ENCODE data around the gene GALNT10. TPM values are rescaled to one million over a fixed set of nuclear protein-coding genes. Genes with fewer than 3 reads are reported as not detected.

GALNT10 gene
- polyA plus RNA-seq, 2 of the 4 experiments (the other 2 are of a cell fraction), result 110 to 156 TPM

- Histone ChIP-seq H3K27ac (no peak overlapping the region), H3K4me1 (no peaks in the 10 kb centered on the region), H3K4me2 (no peak overlapping the region), H3K9me3 (no peaks in the 10 kb centered on the region), H3K4me3 (no peak overlapping the region)
- peak; percentile 96 to 98 for ATAC-seq
- peak; percentile 69 to 80 for DNase-seq (ENCODE audit: low read depth in 1 of 2, low spot score in 1 of 2)
- ChIA-PET CTCF (interaction anchor here (0.6 to 4.7 kb wide), 40 partner anchors 11 to 423 kb away, joined by 3 to 57 read pairs (median 4); partner anchors contain the start of genes FAM114A2, GALNT10 and MFAP3), POLR2A (no interaction called here)
- 30% methylated on average over 13 of the region's 13 CpGs for WGBS (ENCODE audit: missing lambda C conversion rate)
- TF ChIP-seq RAD21 (conservative IDR thresholded peaks at IDR 0.05 in 1 of 2, IDR thresholded peaks at IDR 0.05 in 1 of 2) (peak; percentile 77 to 82), JUNB (IDR thresholded peaks at IDR 0.05) (no peak), HOXA7 (CRISPR knock-in tag; IDR thresholded peaks at IDR 0.05) (no peak), CTCF (IDR thresholded peaks at IDR 0.05) (peak; percentile 76), BHLHE40 (IDR thresholded peaks at IDR 0.05; ENCODE audit: low read depth, low read length) (no peak), SREBF2 (IDR thresholded peaks at IDR 0.05) (no peak), POLR2A (IDR thresholded peaks at IDR 0.05; ENCODE audit: low read length) (no peak), SMC3 (IDR thresholded peaks at IDR 0.05) (peak; percentile 84), KDM1A (IDR thresholded peaks at IDR 0.05; ENCODE audit: low read depth) (no peak), TP53 (CRISPR knock-in tag; IDR thresholded peaks at IDR 0.05) (no peak), RCOR1 (IDR thresholded peaks at IDR 0.05; ENCODE audit: low read depth, low read length) (no peak)
- peak; percentile 59 for FAIRE-seq
These were observed 10.5 kb upstream of the GALNT10 start for GRCh38 chr5:154179846-154180710.

- H3K9me3 ChIP-seq, result no peaks in the 10 kb centered on the region
- no peak overlapping the region for H3K27ac ChIP-seq
- ChIA-PET POLR2A (no interaction called here), CTCF (interaction anchor here (0.6 to 4.7 kb wide), 16 partner anchors 10 to 224 kb away, joined by 3 to 57 read pairs (median 8); partner anchors contain the start of gene GALNT10)
- H3K4me3 ChIP-seq, result no peak overlapping the region
- DNase-seq (ENCODE audit: low read depth in 1 of 2, low spot score in 1 of 2) (no peak), FAIRE-seq (no peak), ATAC-seq (no peak)
- no peak for TF ChIP-seq NPAS2 (CRISPR knock-in tag; IDR thresholded peaks at IDR 0.05; ENCODE audit: borderline replicate concordance)
- TF ChIP-seq TP53 (CRISPR knock-in tag; IDR thresholded peaks at IDR 0.05), result no peak
- TF ChIP-seq TFCP2L1 (CRISPR knock-in tag; IDR thresholded peaks at IDR 0.05), result no peak
- TF ChIP-seq CTCF (IDR thresholded peaks at IDR 0.05), result no peak
- no peak for TF ChIP-seq EP300 (IDR thresholded peaks at IDR 0.05)
- TF ChIP-seq CHD2 (IDR thresholded peaks at IDR 0.05; ENCODE audit: low read length, partially characterized antibody), result no peak
- TF ChIP-seq HEYL (CRISPR knock-in tag; IDR thresholded peaks at IDR 0.05), result no peak
- TF ChIP-seq RNF2 (IDR thresholded peaks at IDR 0.05; ENCODE audit: borderline replicate concordance, low read depth), result no peak
- TF ChIP-seq CBX8 (IDR thresholded peaks at IDR 0.05), result no peak
- no peak for TF ChIP-seq MAX (IDR thresholded peaks at IDR 0.05)
- TF ChIP-seq USF2 (IDR thresholded peaks at IDR 0.05), result no peak
- TF ChIP-seq FOXS1 (CRISPR knock-in tag; IDR thresholded peaks at IDR 0.05), result no peak
- TF ChIP-seq RARB (CRISPR knock-in tag; IDR thresholded peaks at IDR 0.05), result no peak
- no peak for TF ChIP-seq ESRRA (IDR thresholded peaks at IDR 0.05; ENCODE audit: borderline replicate concordance, low read length)
- no peak for TF ChIP-seq HOXA7 (CRISPR knock-in tag; IDR thresholded peaks at IDR 0.05)
- TF ChIP-seq ZSCAN20 (CRISPR knock-in tag; IDR thresholded peaks at IDR 0.05), result no peak
- no peaks in the 10 kb centered on the region for H3K4me1 ChIP-seq
- H3K4me2 ChIP-seq, result no peak overlapping the region
- 79% methylated on average over 1 of the region's 1 CpG for WGBS (ENCODE audit: missing lambda C conversion rate)
These were observed 9.4 kb upstream of the GALNT10 start for GRCh38 chr5:154181161-154181560.
